ENCODE measurements around the gene THADA. TPM values are rescaled to one million over a fixed set of nuclear protein-coding genes. Genes with fewer than 3 reads are reported as not detected.

Gene THADA
- total RNA-seq, 2 experiments from 2014 or later = 31.2 to 32.3 TPM

DNA sequence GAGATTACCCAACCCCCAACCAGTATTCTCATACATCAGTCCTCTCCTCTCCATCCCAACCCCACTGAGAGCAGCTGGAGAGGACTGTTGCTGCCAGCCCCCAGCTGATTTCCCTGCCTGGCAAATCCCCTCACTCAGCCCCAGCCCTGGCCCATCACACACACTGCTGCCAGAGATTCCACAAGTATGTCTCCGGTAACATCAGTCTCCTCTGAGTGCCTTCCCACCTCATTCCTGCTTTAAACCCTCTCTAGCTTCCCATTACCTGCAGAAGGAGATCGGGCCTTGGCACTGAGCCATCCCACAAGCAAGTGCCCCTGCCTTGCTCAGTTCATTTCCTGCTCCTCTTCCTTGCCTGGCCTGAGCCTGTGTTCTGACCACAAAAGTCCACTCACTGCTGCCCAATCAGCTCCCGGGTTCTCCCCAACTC lies 318.9 kb downstream of the THADA start:
- Histone ChIP-seq H3K4me1 (ENCODE audit: insufficient read depth, low read length, poor library complexity, severe bottlenecking) (no peaks in the 10 kb centered on the region), H3K9me3 (ENCODE audit: low read length) (no peaks in the 10 kb centered on the region), H3K27ac (ENCODE audit: low read depth, low read length, poor library complexity, severe bottlenecking) (no peak overlapping the region), H3K36me3 (ENCODE audit: insufficient read depth, low read length) (peaks cover 11% of the 10 kb centered on the region), H3K9me2 (ENCODE audit: insufficient read depth, low read length) (no peaks in the 10 kb centered on the region), H2AFZ (ENCODE audit: low read length) (no peak overlapping the region), H4K20me1 (ENCODE audit: insufficient read depth, low read length) (no peaks in the 10 kb centered on the region), H3K4me3 (ENCODE audit: low read depth, low read length, poor library complexity, severe bottlenecking) (no peak overlapping the region), H3K4me2 (ENCODE audit: low read length) (no peak overlapping the region), H3K79me2 (ENCODE audit: insufficient read depth, low read depth, low read length) (no peaks in the 10 kb centered on the region)
- ChIA-PET CTCF (ENCODE audit: unreplicated experiment) (no interaction called here), POLR2A (no interaction called here)
- no peak for DNase-seq (ENCODE audit: low spot score)
- intact Hi-C loops (cut with micrococcal nuclease; ENCODE audit: unreplicated experiment) = no loop called here
- TF ChIP-seq, protein P1, sequence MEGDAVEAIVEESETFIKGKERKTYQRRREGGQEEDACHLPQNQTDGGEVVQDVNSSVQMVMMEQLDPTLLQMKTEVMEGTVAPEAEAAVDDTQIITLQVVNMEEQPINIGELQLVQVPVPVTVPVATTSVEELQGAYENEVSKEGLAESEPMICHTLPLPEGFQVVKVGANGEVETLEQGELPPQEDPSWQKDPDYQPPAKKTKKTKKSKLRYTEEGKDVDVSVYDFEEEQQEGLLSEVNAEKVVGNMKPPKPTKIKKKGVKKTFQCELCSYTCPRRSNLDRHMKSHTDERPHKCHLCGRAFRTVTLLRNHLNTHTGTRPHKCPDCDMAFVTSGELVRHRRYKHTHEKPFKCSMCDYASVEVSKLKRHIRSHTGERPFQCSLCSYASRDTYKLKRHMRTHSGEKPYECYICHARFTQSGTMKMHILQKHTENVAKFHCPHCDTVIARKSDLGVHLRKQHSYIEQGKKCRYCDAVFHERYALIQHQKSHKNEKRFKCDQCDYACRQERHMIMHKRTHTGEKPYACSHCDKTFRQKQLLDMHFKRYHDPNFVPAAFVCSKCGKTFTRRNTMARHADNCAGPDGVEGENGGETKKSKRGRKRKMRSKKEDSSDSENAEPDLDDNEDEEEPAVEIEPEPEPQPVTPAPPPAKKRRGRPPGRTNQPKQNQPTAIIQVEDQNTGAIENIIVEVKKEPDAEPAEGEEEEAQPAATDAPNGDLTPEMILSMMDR (conservative IDR thresholded peaks at IDR 0.05; ENCODE audit: low read length) = no peak
- TF ChIP-seq EZH2phosphoT487 (IDR thresholded peaks at IDR 0.05; ENCODE audit: borderline replicate concordance, low read depth, low read length) = no peak
- BruUV-seq (replicated peaks) = no TSS peak

DNA sequence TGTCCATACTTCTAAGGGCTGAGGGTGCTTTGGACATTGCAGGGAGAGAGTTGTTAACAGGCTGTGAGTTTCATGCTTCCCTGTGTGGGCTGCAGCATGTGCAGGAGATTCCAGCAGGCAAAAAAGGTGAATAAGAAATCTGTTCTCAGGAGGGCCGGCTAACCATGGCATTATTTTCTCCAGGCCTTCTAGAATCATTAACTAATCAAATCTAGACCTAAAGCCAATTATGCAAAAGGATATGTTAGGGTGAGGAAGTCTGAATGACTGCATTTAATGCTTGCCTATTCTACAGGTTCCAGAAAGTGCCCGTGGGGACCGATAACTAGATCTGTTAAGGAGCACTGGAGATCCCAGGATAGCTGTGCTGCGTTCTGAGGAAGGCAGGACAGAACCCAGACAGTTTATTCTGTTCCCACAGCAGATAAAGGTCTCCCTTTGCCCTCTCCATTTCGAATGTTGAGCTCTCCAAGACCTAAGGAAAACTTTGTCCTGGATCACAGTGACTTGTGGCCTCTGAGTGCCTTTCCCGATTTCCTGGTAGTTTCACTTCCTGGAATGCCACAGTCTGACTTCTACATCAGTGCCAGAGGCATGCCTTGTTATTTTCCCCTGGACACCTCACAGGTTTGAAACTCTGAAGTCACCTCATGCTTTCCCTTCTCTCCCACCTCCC lies 319.4 kb downstream of the THADA start:
- H4K20me1 ChIP-seq (ENCODE audit: insufficient read depth, low read length) = no peaks in the 10 kb centered on the region
- H3K36me3 ChIP-seq (ENCODE audit: insufficient read depth, low read length) = peaks cover 6% of the 10 kb centered on the region; the same call in 1 of the 2 replicates
- no peak overlapping the region for H2AFZ ChIP-seq (ENCODE audit: low read length)
- H3K79me2 ChIP-seq (ENCODE audit: insufficient read depth, low read depth, low read length) = no peaks in the 10 kb centered on the region
- intact Hi-C loops (cut with micrococcal nuclease; ENCODE audit: unreplicated experiment) = no loop called here
- DNase-seq (ENCODE audit: low spot score) = no peak
- ChIA-PET CTCF (ENCODE audit: unreplicated experiment) (no interaction called here), POLR2A (no interaction called here)
- no TSS peak for BruUV-seq (replicated peaks)
- no peaks in the 10 kb centered on the region for H3K4me1 ChIP-seq (ENCODE audit: insufficient read depth, low read length, poor library complexity, severe bottlenecking)
- no peak overlapping the region for H3K4me3 ChIP-seq (ENCODE audit: low read depth, low read length, poor library complexity, severe bottlenecking)
- no peak for TF ChIP-seq EZH2phosphoT487 (IDR thresholded peaks at IDR 0.05; ENCODE audit: borderline replicate concordance, low read depth, low read length)
- TF ChIP-seq, protein P1 (conservative IDR thresholded peaks at IDR 0.05; ENCODE audit: low read length) = no peak
- H3K4me2 ChIP-seq (ENCODE audit: low read length) = no peak overlapping the region
- no peaks in the 10 kb centered on the region for H3K9me2 ChIP-seq (ENCODE audit: insufficient read depth, low read length)
- no peaks in the 10 kb centered on the region for H3K9me3 ChIP-seq (ENCODE audit: low read length)
- no peak overlapping the region for H3K27ac ChIP-seq (ENCODE audit: low read depth, low read length, poor library complexity, severe bottlenecking)

- Histone ChIP-seq H3K9me2 (ENCODE audit: insufficient read depth, low read length) (no peaks in the 10 kb centered on the region), H3K27ac (ENCODE audit: low read depth, low read length, poor library complexity, severe bottlenecking) (no peak overlapping the region), H3K9me3 (ENCODE audit: low read length) (no peaks in the 10 kb centered on the region), H2AFZ (ENCODE audit: low read length) (no peak overlapping the region), H4K20me1 (ENCODE audit: insufficient read depth, low read length) (no peaks in the 10 kb centered on the region), H3K36me3 (ENCODE audit: insufficient read depth, low read length) (peaks cover 7% of the 10 kb centered on the region; the same call in 1 of the 2 replicates), H3K4me2 (ENCODE audit: low read length) (no peak overlapping the region), H3K79me2 (ENCODE audit: insufficient read depth, low read depth, low read length) (no peaks in the 10 kb centered on the region), H3K4me1 (ENCODE audit: insufficient read depth, low read length, poor library complexity, severe bottlenecking) (no peaks in the 10 kb centered on the region), H3K4me3 (ENCODE audit: low read depth, low read length, poor library complexity, severe bottlenecking) (no peak overlapping the region)
- no peak for DNase-seq (ENCODE audit: low spot score)
- ChIA-PET POLR2A (interaction anchor here (0.7 kb wide), 1 partner anchor 20 kb away, joined by 3 read pairs; no protein-coding TSS in a partner anchor), CTCF (ENCODE audit: unreplicated experiment) (no interaction called here)
- TF ChIP-seq, protein P1 (conservative IDR thresholded peaks at IDR 0.05; ENCODE audit: low read length) = no peak
- TF ChIP-seq EZH2phosphoT487 (IDR thresholded peaks at IDR 0.05; ENCODE audit: borderline replicate concordance, low read depth, low read length) = no peak
- no TSS peak for BruUV-seq (replicated peaks)
- intact Hi-C loops (cut with micrococcal nuclease; ENCODE audit: unreplicated experiment) = no loop called here
Observed at GRCh38 chr2:43274721-43275120, 321.1 kb downstream of the THADA start.

Data from OCI-LY7 (cell line).